Measurements from ENCODE around the gene FGR. TPM values are rescaled to one million over a fixed set of nuclear protein-coding genes. Genes with fewer than 3 reads are reported as not detected.
A peak's percentile ranks its signal among the peaks of the same experiment; 100 is the strongest.
"Not testable (repeated sequence)": the region's sequence is repeated elsewhere in the genome, so short reads cannot be mapped to it uniquely, and the experiment has no call there.

FGR gene
- polyA plus RNA-seq (2011; rRNA removed) (not detected in 2 replicates), polyA minus RNA-seq (2011; rRNA and poly(A)+ RNA removed) (0.21 TPM in 1 of 2 replicates, not detected in the other)

DNA sequence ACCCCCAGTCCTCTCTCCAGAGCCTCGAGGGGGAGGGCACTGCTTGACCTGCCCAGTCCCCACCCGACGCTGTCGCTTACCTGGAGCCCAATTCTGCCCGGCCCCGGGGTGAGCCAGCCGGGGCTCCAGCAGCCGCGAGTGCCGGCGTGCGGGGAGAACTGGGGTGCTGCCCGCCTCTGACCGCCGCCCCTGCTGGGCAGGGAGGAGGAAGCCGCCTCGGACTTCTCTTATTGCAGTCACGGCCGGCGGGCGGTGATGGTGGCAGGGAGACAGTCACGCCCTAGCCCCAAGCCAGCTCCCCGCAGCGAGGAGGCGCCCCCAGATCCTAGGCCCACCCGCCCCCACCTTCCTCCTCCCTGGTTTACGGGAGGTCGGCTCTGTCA lies at the start of gene FGR:
TSS of gene FGR (minus strand) at position 201 of the 383 bp plus-strand sequence. CDS start 11,269 bp downstream, outside the sequence.
- Histone ChIP-seq H3K4me3 (ENCODE audit: low read depth, low read length) (peak within 1 kb of the TSS; percentile 33), H3K27me3 (ENCODE audit: control insufficient read depth, insufficient read depth, low read length) (peaks cover 4% of the 10 kb centered on the region; the same call in 1 of the 2 replicates), H3K36me3 (ENCODE audit: control insufficient read depth, insufficient read depth, low read length) (no peaks in the 10 kb centered on the region)
- ChIA-PET CTCF (no interaction called here), POLR2A (no interaction called here)
- TF ChIP-seq, protein P1, sequence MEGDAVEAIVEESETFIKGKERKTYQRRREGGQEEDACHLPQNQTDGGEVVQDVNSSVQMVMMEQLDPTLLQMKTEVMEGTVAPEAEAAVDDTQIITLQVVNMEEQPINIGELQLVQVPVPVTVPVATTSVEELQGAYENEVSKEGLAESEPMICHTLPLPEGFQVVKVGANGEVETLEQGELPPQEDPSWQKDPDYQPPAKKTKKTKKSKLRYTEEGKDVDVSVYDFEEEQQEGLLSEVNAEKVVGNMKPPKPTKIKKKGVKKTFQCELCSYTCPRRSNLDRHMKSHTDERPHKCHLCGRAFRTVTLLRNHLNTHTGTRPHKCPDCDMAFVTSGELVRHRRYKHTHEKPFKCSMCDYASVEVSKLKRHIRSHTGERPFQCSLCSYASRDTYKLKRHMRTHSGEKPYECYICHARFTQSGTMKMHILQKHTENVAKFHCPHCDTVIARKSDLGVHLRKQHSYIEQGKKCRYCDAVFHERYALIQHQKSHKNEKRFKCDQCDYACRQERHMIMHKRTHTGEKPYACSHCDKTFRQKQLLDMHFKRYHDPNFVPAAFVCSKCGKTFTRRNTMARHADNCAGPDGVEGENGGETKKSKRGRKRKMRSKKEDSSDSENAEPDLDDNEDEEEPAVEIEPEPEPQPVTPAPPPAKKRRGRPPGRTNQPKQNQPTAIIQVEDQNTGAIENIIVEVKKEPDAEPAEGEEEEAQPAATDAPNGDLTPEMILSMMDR (IDR thresholded peaks at IDR 0.05; ENCODE audit: insufficient read depth, low read depth, low read length), result no peak
- no peak for DNase-seq (ENCODE audit: low read depth)

DNA sequence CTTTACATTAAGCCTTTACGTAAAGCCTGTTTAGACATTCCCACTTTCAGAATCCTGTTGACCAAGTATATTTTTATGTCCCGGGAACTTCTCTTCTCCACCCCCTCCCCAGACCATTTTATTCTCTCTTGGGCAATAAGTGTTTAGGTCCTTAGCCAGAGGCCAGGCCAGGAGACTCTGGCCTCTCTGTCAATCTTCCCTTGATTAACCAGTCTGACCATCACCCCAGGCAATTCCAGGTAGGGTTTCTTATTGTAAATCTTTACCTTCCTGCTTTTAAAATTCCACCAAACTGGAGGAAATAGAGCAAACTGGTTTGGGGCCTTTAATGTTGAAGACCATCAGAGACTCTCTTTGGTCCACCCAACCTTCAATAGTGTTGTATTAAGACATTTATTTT lies 49.2 kb upstream of the FGR start:
- TF ChIP-seq, protein P1 (IDR thresholded peaks at IDR 0.05; ENCODE audit: insufficient read depth, low read depth, low read length), result no peak
- no peak for DNase-seq (ENCODE audit: low read depth)
- Histone ChIP-seq H3K4me3 (ENCODE audit: low read depth, low read length) (no peak overlapping the region), H3K36me3 (ENCODE audit: control insufficient read depth, insufficient read depth, low read length) (no peaks in the 10 kb centered on the region), H3K27me3 (ENCODE audit: control insufficient read depth, insufficient read depth, low read length) (peaks cover 13% of the 10 kb centered on the region)
- POLR2A ChIA-PET, result no interaction called here
- CTCF ChIA-PET, result interaction anchor here (0.6 kb wide), 1 partner anchor 125 kb away, joined by 3 read pairs; no protein-coding TSS in a partner anchor

DNA sequence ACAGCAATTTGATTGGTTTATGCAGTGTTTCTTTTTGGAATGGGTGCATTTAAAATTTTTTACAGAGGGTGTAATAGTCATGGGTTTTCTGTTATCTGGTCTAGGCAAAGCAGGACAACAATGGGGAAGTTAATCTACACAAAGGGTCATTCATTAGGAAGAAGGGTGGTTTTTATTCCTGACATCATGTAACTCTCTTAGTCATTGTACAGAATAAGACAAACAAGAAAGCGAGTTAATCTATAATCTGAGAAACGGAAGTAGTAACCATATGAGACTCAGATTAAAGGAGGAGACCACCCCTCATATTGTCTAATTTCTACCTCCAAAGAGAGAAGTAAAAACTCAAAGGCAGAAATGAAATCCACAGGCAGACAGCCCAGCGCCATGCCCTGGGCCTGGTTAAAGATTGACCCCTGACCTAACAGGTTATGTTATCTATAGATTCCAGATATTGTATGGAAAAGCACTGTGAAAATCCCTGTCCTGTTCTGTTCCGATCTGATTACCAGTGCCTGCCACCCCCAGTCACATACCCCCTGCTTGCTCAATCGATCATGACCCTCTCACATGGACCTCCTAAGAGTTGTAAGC lies 47.5 kb upstream of the FGR start:
- ChIA-PET CTCF (interaction anchor here (1.1 kb wide), 1 partner anchor 76 kb away, joined by 3 read pairs; no protein-coding TSS in a partner anchor), POLR2A (no interaction called here)
- Histone ChIP-seq H3K27me3 (ENCODE audit: control insufficient read depth, insufficient read depth, low read length) (peaks cover 12% of the 10 kb centered on the region), H3K36me3 (ENCODE audit: control insufficient read depth, insufficient read depth, low read length) (no peaks in the 10 kb centered on the region), H3K4me3 (ENCODE audit: low read depth, low read length) (no peak overlapping the region)
- DNase-seq (ENCODE audit: low read depth), result no peak
- TF ChIP-seq, protein P1 (IDR thresholded peaks at IDR 0.05; ENCODE audit: insufficient read depth, low read depth, low read length), result no peak

DNA sequence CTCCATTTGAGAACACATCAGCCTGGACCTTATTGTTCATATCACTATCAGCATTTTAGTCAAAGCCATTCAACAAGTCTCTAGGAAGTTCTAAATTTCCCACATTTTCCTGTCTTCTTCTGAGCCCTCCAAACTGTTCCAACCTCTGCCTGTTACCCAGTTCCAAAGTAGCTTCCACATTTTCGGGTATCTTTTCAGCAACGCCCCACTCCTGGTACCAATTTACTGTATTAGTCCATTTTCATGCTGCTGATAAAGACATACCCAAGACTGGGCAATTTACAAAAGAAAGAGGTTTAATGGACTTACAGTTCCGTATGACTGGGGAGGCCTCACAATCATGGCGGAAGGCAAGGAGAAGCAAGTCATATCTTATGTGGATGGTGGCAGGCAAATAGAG lies 46.6 kb upstream of the FGR start:
- POLR2A ChIA-PET; H3K27me3 ChIP-seq (ENCODE audit: control insufficient read depth, insufficient read depth, low read length); H3K4me3 ChIP-seq (ENCODE audit: low read depth, low read length); CTCF ChIA-PET; H3K36me3 ChIP-seq (ENCODE audit: control insufficient read depth, insufficient read depth, low read length); DNase-seq (ENCODE audit: low read depth): not testable (repeated sequence)

DNA sequence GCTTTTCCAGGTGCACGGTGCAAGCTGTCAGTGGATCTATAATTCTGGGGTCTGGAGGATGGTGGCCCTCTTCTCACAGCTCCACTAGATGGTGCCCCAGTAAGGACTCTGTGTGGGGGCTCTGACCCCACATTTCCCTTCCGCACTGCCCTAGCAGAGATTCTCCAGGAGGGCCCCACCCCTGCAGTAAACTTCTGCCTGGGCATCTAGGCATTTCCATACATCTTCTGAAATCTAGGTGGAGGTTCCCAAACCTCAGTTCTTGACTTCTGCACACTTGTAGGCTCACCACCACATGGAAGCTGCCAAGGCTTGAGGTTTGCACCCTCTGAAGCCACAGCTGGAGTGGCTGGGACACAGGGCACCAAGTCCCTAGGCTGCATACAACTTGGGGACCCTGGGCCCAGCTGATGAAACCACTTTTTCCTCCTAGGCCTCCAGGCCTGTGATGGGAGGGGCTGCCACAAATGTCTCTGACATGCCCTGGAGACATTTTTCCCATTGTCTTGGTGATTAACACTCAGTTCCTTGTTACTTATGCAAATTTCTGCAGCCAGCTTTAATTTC lies 45.3 kb upstream of the FGR start:
- H3K4me3 ChIP-seq (ENCODE audit: low read depth, low read length); CTCF ChIA-PET; H3K27me3 ChIP-seq (ENCODE audit: control insufficient read depth, insufficient read depth, low read length); POLR2A ChIA-PET; DNase-seq (ENCODE audit: low read depth); H3K36me3 ChIP-seq (ENCODE audit: control insufficient read depth, insufficient read depth, low read length): not testable (repeated sequence)

DNA sequence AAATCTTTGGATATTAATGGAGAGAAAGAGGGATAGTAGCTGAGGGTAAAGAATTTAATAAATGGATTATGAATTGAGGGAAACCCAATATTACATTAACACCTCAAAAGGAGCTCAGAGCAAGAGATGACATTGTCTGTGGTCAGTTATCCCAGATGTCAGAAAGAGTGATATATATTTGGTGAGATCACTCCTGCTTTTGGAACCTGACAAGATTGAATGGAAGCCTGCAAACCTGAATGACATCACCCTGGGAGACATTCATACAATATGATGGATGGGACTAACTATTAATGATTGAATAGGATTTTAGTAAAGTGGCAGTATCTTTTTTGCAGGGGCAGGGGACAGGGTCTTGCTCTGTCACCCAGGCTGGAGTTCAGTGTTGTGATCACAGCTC lies 43.8 kb upstream of the FGR start:
- TF ChIP-seq, protein P1 (IDR thresholded peaks at IDR 0.05; ENCODE audit: insufficient read depth, low read depth, low read length), result no peak
- no peak for DNase-seq (ENCODE audit: low read depth)
- Histone ChIP-seq H3K4me3 (ENCODE audit: low read depth, low read length) (no peak overlapping the region), H3K36me3 (ENCODE audit: control insufficient read depth, insufficient read depth, low read length) (no peaks in the 10 kb centered on the region), H3K27me3 (ENCODE audit: control insufficient read depth, insufficient read depth, low read length) (no peaks in the 10 kb centered on the region)
- CTCF ChIA-PET, result interaction anchor here (0.7 to 2.6 kb wide), 3 partner anchors 9 to 41 kb away, joined by 3 to 8 read pairs (median 3); no protein-coding TSS in a partner anchor
- POLR2A ChIA-PET, result no interaction called here

All from BJ (cell line).